Astrocyte of the cerebellum (primary cell): Measurements from ENCODE around the gene AFF3.

ENCODE experiments used
- DNase-seq: peaks from one replicate; pipeline ENCODE4 v3.0.0-alpha.2; 2011; ENCODE audit warnings: low read depth
- H3K4me3 ChIP-seq: 2 replicates; pipeline ENCODE4 v1.5.1; 2011; ENCODE audit warnings: mild to moderate bottlenecking, low read depth, low read length, moderate library complexity
- in situ Hi-C: cut with HindIII; loops from 2 replicates; pipeline ENCODE4 v1.10.0; 2017; ENCODE audit warnings: low sequenced_read_pairs
- TF ChIP-seq, protein P1 (sequence below): IDR thresholded peaks from 2 replicates; pipeline ENCODE4 v1.5.1; 2012; ENCODE audit warnings: low read length, low read depth, moderate library complexity, mild to moderate bottlenecking; ENCODE audit errors: missing control alignments

Gene AFF3

DNA sequence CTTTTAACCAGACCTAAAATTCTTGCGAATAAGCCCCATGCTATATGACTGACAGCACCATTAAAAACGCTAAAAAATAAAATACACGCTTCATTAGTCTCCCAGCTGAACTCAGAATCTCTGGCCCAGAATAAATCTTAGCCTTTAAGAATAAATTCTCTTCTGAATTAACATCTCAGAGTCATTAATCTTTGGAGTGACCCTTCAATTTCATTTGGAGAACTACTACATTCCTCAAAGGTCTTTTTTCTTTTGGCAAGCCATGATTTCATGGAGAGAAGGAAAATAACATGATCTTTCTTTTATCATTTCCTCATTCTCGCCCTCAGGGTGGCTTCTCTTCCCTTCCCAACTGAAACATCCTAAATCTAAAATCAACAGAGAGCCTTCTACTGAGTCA lies 259.0 kb downstream of the AFF3 start:
- TF ChIP-seq, protein P1, sequence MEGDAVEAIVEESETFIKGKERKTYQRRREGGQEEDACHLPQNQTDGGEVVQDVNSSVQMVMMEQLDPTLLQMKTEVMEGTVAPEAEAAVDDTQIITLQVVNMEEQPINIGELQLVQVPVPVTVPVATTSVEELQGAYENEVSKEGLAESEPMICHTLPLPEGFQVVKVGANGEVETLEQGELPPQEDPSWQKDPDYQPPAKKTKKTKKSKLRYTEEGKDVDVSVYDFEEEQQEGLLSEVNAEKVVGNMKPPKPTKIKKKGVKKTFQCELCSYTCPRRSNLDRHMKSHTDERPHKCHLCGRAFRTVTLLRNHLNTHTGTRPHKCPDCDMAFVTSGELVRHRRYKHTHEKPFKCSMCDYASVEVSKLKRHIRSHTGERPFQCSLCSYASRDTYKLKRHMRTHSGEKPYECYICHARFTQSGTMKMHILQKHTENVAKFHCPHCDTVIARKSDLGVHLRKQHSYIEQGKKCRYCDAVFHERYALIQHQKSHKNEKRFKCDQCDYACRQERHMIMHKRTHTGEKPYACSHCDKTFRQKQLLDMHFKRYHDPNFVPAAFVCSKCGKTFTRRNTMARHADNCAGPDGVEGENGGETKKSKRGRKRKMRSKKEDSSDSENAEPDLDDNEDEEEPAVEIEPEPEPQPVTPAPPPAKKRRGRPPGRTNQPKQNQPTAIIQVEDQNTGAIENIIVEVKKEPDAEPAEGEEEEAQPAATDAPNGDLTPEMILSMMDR = no peak
- in situ Hi-C loops = no loop called here
- no peak overlapping the region for H3K4me3 ChIP-seq
- no peak for DNase-seq

DNA sequence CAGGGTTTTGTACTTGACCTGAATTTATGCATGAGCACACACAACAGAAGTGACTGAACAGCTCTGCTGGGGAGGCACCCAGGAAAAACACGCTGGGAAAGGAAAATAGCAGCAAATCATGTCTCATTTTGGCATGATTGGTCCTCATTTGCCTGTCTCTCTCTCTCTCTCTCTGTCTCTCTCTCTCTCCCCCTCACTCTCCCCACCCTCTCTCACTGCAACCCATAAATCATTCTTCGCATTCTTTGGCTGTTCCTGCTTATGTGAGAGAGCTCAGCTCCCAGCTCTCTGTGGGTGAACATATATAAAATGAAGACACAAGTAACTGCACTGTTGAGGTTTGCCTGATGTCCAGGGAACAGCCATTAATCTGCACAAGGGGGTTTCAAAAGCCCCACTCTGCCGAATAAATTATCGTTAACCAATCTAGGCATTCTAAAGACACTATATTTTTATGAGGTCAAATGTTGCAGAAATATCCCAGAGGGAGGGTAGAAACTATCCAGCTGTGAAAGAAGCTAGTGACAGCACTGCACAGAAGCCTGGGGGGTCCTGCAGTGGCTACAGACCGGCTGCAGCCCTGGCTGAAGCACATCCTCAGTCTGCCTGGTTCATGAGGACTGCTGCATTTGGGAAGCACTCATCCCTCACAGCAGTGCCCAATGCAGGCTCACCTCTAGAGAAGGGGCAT lies 260.3 kb downstream of the AFF3 start:
- TF ChIP-seq, protein P1 = no peak
- in situ Hi-C loops = no loop called here
- DNase-seq = no peak
- no peak overlapping the region for H3K4me3 ChIP-seq

DNA sequence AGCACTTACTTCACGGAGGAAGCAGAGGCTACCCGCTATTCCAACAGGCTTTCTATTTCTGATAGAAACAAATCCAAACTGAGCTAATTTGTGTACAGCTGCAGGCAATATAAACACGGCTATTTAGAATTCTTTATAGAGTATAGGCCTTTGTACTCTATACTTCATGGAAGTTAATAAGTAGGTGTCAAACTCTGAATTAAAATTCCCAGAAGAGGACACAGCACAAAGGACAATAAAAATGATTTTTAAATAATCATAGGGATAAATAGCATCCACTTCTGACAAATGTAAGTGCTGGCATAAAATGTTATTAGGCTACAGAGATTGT lies 261.5 kb downstream of the AFF3 start:
- in situ Hi-C loops = no loop called here
- TF ChIP-seq, protein P1 = no peak
- no peak for DNase-seq
- no peak overlapping the region for H3K4me3 ChIP-seq

DNA sequence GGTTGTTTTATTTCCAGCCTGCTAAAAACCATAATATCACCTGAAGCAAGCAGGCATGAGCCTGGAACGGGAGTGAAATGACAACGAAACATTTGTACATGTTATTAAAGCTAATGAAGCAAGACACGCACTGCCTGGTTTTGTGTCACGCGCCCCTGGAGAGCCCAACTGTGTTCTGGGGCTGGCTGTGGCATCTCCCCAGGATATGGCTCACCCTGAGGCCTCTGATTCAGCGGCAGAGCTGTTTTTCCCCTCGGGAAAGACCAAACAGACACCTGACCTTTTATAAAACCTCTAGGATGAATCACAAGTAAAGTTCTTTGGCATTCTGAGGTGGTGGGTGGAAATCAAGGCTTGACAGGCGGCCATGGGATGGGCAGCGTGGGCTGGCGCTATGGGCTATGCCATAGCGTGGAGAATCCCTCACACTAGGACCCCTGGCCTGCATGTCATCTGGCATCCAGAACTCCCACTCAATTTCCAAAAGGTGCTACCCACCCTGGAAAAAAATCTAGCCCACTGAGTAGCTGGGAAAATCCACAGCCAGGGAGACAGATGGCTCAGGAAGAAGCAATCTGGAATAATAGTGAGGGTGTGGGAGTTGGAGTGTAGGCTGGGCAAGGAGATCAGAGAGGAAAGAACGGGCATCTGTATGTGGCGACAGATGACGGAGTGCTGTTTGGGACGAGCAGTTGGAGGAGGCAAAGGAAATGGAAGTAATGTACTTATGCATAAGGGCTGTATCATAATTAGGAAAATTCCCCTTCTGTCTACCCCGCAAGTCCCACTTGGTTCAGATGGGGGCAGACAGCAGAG lies 262.0 kb downstream of the AFF3 start:
- TF ChIP-seq, protein P1 = no peak
- no peak for DNase-seq
- no peak overlapping the region for H3K4me3 ChIP-seq
- in situ Hi-C loops = no loop called here

DNA sequence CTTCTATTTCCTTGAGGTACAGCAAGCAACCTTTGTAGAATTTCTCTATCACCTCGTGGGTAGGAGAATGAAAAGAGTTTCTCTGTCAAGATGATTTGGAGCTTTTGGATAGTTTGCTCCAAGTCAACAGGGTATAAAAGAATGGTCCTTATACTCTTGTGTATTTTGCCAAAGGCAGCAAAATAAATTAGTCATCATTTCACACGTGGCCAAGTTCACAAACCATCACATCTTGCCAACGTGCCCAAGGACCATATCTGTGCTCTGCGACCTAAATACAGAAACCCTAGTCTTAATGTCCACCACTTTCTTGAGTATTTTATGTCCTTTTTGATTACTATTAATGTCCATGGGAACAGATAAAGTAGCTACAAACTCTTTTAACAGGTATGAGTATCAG lies 262.9 kb downstream of the AFF3 start:
- TF ChIP-seq, protein P1 = no peak
- no peak overlapping the region for H3K4me3 ChIP-seq
- no peak for DNase-seq
- in situ Hi-C loops = no loop called here

DNA sequence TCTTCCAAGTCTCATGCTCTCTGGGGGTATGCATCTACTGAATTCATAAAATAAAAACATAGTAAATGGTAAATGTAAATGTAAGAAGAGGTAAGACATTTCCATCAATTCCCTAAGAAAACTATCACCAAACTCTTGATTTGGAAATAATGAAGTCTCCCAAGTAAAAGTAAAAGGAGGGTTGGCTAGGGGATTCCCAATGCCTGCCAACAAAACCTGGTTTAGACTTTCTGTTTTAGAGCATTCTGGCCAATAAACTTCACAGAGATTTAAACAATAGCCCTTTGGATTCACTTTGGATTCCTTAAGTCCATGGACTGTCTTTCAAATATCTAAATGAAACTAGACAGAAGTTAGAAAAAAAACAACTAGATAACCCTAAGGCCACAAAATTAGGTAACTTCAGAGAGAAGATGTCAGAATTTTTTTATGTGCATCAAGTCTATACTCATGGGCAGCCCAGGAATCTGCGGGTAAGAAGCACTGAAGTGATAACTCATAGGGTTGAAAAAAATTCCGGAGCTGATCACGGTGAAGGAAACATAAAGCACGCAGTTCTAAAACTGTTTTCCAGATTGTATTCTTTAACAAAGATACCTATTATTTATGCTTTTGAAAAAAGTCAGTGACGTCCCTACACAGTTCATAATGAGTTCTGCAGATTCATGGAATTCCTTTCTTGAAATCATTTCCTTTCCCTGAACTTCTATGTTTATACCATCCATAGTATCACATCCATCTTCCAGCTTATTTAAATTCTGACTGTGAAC lies 263.6 kb downstream of the AFF3 start:
- no peak for DNase-seq
- TF ChIP-seq, protein P1 = no peak
- in situ Hi-C loops = no loop called here
- no peak overlapping the region for H3K4me3 ChIP-seq
